ENCODE measurements around the gene OR6Q1.

DNA sequence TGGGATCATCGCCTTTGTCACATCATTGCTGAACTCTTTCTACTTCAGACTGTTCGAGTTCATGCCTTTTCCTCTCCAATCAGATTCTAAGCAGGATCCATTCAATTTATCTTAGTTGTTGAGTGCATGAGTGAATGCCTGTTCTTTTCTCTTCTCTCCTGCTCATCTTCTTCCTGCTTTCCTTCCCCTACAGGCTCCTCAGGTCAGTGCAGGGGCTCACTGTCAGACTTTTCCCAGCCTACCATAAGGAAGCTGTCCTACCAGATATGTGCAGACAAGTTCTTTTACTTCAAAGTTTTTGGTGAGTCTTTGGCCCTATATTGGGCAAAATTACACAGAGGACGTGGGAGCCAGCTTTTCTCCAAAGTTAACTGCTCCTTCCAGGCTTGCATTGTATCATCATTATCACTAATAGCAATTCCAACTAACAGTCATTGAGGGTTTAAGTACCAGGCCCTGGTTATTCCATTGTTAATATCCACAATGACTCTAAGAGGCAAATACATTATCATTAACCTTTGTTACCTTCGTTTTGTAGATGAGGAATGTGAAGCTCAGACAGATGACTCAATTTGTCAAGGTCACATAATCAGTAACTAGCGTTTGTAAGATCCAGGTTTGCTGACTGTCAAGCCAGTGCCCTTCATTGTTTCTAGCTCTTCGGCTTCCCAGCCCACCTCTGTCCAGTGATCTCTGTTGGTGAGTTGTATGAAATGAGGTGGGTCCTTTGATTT lies 30.4 kb downstream of the OR6Q1 start:
- TF ChIP-seq, protein P1, sequence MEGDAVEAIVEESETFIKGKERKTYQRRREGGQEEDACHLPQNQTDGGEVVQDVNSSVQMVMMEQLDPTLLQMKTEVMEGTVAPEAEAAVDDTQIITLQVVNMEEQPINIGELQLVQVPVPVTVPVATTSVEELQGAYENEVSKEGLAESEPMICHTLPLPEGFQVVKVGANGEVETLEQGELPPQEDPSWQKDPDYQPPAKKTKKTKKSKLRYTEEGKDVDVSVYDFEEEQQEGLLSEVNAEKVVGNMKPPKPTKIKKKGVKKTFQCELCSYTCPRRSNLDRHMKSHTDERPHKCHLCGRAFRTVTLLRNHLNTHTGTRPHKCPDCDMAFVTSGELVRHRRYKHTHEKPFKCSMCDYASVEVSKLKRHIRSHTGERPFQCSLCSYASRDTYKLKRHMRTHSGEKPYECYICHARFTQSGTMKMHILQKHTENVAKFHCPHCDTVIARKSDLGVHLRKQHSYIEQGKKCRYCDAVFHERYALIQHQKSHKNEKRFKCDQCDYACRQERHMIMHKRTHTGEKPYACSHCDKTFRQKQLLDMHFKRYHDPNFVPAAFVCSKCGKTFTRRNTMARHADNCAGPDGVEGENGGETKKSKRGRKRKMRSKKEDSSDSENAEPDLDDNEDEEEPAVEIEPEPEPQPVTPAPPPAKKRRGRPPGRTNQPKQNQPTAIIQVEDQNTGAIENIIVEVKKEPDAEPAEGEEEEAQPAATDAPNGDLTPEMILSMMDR (IDR thresholded peaks at IDR 0.05; ENCODE audit: poor library complexity, severe bottlenecking), result no peak
- TF ChIP-seq POLR2AphosphoS5 (IDR thresholded peaks at IDR 0.05), result no peak
- TF ChIP-seq MXI1 (conservative IDR thresholded peaks at IDR 0.05; ENCODE audit: poor library complexity, severe bottlenecking), result no peak
- no peak for TF ChIP-seq EP300 (conservative IDR thresholded peaks at IDR 0.05; ENCODE audit: poor library complexity, severe bottlenecking)
